Fibroblast of lung (primary cell): ENCODE data around the gene DMRTC2.

ENCODE experiments used
- EZH2 ChIP-seq: IDR thresholded peaks from 2 replicates; pipeline ENCODE4 v1.5.1; 2012; ENCODE audit warnings: low read length, control low read depth, mild to moderate bottlenecking; ENCODE audit errors: missing control alignments
- TF ChIP-seq, protein P1 (sequence below), 2 donors: IDR thresholded peaks in 1 of 2; conservative IDR thresholded peaks in 1 of 2; 1 replicate in 1 of 2; 2 replicates in 1 of 2; pipeline ENCODE4 v1.5.1; 2011 to 2012; ENCODE audit warnings: low read length in 2 of 2, control low read depth in 1 of 2, inconsistent platforms in 1 of 2, low read depth in 1 of 2, mild to moderate bottlenecking in 1 of 2

- TF ChIP-seq, protein P1, sequence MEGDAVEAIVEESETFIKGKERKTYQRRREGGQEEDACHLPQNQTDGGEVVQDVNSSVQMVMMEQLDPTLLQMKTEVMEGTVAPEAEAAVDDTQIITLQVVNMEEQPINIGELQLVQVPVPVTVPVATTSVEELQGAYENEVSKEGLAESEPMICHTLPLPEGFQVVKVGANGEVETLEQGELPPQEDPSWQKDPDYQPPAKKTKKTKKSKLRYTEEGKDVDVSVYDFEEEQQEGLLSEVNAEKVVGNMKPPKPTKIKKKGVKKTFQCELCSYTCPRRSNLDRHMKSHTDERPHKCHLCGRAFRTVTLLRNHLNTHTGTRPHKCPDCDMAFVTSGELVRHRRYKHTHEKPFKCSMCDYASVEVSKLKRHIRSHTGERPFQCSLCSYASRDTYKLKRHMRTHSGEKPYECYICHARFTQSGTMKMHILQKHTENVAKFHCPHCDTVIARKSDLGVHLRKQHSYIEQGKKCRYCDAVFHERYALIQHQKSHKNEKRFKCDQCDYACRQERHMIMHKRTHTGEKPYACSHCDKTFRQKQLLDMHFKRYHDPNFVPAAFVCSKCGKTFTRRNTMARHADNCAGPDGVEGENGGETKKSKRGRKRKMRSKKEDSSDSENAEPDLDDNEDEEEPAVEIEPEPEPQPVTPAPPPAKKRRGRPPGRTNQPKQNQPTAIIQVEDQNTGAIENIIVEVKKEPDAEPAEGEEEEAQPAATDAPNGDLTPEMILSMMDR (conservative IDR thresholded peaks at IDR 0.05 in 1 of 2, IDR thresholded peaks at IDR 0.05 in 1 of 2; ENCODE audit: low read depth in 1 of 2, low read length in 2 of 2) = no peak
- TF ChIP-seq EZH2 = no peak
Observed at GRCh38 chr19:41810301-41810700, 34.5 kb upstream of the DMRTC2 start.
